Nephron progenitor cell (in vitro differentiated cells): ENCODE data around the gene SMARCAL1.

ENCODE experiments used
- DNase-seq: peaks from one replicate; pipeline ENCODE4 v3.0.0; 2021
- H3K27ac Mint-ChIP-seq: 2 replicates; pipeline ENCODE4 v1.8.0; 2021; ENCODE audit warnings: mild to moderate bottlenecking, moderate library complexity, mixed read lengths
- H3K27me3 Mint-ChIP-seq: 2 replicates; pipeline ENCODE4 v1.8.0; 2021; ENCODE audit warnings: mild to moderate bottlenecking, low read depth, mixed read lengths; ENCODE audit not compliant: poor library complexity
- H3K36me3 Mint-ChIP-seq: 2 replicates; pipeline ENCODE4 v1.8.0; 2021; ENCODE audit warnings: low read depth, mixed read lengths
- H3K4me1 Mint-ChIP-seq: 2 replicates; pipeline ENCODE4 v1.8.0; 2021; ENCODE audit warnings: mixed read lengths
- H3K4me3 Mint-ChIP-seq: 2 replicates; pipeline ENCODE4 v1.8.0; 2021; ENCODE audit warnings: mild to moderate bottlenecking, moderate library complexity, mixed read lengths
- H3K9me3 Mint-ChIP-seq: 2 replicates; pipeline ENCODE4 v1.8.0; 2021; ENCODE audit warnings: mild to moderate bottlenecking, moderate library complexity, mixed read lengths
- CTCF ChIP-seq: fragments of 200-600 bp; sonication (generic); IDR thresholded peaks from 2 replicates; pipeline ENCODE4 v1.5.0; 2021; ENCODE audit warnings: antibody characterized with exemption

Gene SMARCAL1

DNA sequence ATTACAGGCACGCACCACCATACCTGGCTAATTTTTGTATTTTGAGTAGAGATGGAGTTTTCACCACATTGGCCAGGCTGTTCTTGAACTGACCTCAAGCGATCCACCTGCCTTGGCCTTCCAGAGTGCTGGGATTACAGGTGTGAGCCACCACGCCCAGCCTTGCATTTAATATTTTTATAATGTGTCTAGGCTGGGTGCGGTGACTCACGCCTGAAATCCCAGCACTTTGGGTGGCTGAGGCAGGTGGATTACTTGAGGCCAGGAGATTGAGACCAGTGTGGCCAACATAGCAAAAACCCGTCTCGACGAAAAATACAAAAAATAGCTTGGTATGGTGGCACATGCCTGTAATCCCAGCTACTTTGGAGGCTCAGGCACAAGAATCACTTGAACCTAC, 89.6 kb downstream of the SMARCAL1 start:
- Mint-ChIP-seq H3K27me3 (no peaks in the 10 kb centered on the region), H3K9me3 (no peaks in the 10 kb centered on the region), H3K4me3 (no peak overlapping the region), H3K27ac (no peak overlapping the region), H3K4me1 (peaks cover 56% of the 10 kb centered on the region), H3K36me3 (peaks cover 75% of the 10 kb centered on the region)
- no peak for TF ChIP-seq CTCF
- DNase-seq = no peak

GRCh38 chr2:216502381-216503158, 90.3 kb downstream of the SMARCAL1 start:
- Mint-ChIP-seq H3K4me1 (peaks cover 51% of the 10 kb centered on the region), H3K9me3 (no peaks in the 10 kb centered on the region), H3K27ac (peak overlapping the region; percentile 62)

DNA sequence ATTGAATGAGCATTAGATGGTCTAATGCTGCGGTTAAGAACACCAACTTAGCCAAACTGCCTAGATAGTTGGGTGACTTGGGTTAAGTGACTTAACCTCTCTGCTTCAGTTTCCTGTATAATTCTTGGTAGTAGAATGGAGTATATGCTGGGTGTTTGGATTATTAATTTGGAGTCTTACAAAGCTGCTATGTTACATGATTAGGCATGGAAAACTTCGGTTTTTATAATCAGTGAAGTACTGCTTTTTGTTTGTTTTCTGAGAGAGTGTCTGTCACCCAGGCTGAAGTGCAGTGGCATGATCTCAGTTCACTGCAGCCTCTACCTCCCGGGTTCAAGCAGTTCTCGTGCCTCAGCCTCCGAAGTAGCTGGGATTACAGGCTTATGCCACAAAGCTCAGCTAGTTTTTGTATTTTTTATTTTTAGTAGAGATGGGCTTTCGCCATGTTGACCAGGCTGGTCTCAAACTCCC, 90.9 kb downstream of the SMARCAL1 start:
- TF ChIP-seq CTCF = no peak
- Mint-ChIP-seq H3K27ac (peak overlapping the region; percentile 62), H3K4me3 (no peak overlapping the region), H3K4me1 (peaks cover 45% of the 10 kb centered on the region), H3K36me3 (peaks cover 82% of the 10 kb centered on the region), H3K9me3 (no peaks in the 10 kb centered on the region), H3K27me3 (no peaks in the 10 kb centered on the region)
- no peak for DNase-seq

More at GRCh38 chr2:216502381-216503158, 90.3 kb downstream of the SMARCAL1 start:
- Mint-ChIP-seq H3K4me3 (peak overlapping the region; percentile 33), H3K36me3 (peaks cover 77% of the 10 kb centered on the region), H3K27me3 (no peaks in the 10 kb centered on the region)
- no peak for TF ChIP-seq CTCF
- no peak for DNase-seq

- Mint-ChIP-seq H3K27me3 (no peaks in the 10 kb centered on the region), H3K9me3 (no peaks in the 10 kb centered on the region), H3K4me1 (peaks cover 41% of the 10 kb centered on the region), H3K27ac (peak overlapping the region; percentile 62), H3K36me3 (peaks cover 84% of the 10 kb centered on the region), H3K4me3 (no peak overlapping the region)
- DNase-seq = no peak
- TF ChIP-seq CTCF = no peak
Observed at GRCh38 chr2:216503697-216504375, 91.6 kb downstream of the SMARCAL1 start.

DNA sequence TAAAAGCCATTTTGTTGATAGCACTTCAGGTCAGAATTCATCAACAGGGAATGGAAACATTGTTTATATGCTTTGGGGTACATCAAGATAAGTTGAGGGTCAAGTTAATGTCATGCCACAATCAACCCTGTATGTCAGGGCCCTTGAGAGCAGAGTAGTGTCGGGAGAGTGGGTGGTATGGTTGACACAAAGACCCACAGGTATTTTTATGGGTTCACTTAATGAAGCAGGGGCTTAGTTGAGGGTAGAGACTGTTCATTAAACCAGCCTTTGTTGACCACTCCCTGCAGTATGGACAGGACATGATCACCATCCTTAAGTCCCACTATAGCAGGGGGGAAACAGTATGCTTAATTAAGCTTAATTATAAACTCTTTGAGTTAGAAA, 92.1 kb downstream of the SMARCAL1 start:
- peak overlapping the region; percentile 62 for H3K27ac Mint-ChIP-seq
- H3K36me3 Mint-ChIP-seq = peaks cover 84% of the 10 kb centered on the region
- no peak for DNase-seq
- H3K9me3 Mint-ChIP-seq = no peaks in the 10 kb centered on the region
- H3K27me3 Mint-ChIP-seq = no peaks in the 10 kb centered on the region
- H3K4me3 Mint-ChIP-seq = no peak overlapping the region
- TF ChIP-seq CTCF = no peak
- H3K4me1 Mint-ChIP-seq = peaks cover 37% of the 10 kb centered on the region
